Activated naive CD4-positive, alpha-beta T cell treated with anti-CD3 and anti-CD28 coated beads, Interleukin-2, amount 50 U/mL, for 24 hours (primary cell): Measurements from ENCODE around the gene ADCK2.
A peak's percentile ranks its signal among the peaks of the same experiment; 100 is the strongest.
"Not testable (repeated sequence)": the region's sequence is repeated elsewhere in the genome, so short reads cannot be mapped to it uniquely, and the experiment has no call there.

ENCODE experiments used
- H3K27ac Mint-ChIP-seq: one replicate; pipeline ENCODE4 v1.8.0; 2021; ENCODE audit warnings: mild to moderate bottlenecking, mixed read lengths
- H3K27me3 Mint-ChIP-seq: one replicate; pipeline ENCODE4 v1.8.0; 2021; ENCODE audit warnings: mixed read lengths
- H3K36me3 Mint-ChIP-seq: one replicate; pipeline ENCODE4 v1.8.0; 2021; ENCODE audit warnings: mixed read lengths
- H3K4me1 Mint-ChIP-seq: one replicate; pipeline ENCODE4 v1.8.0; 2021; ENCODE audit warnings: mixed read lengths
- H3K4me3 Mint-ChIP-seq: one replicate; pipeline ENCODE4 v1.8.0; 2021; ENCODE audit warnings: mild to moderate bottlenecking, mixed read lengths
- H3K9me3 Mint-ChIP-seq: one replicate; pipeline ENCODE4 v1.8.0; 2021; ENCODE audit warnings: mixed read lengths

Gene ADCK2

GRCh38 chr7:140659856-140660255 is 12.9 kb upstream of the ADCK2 start:
- Mint-ChIP-seq H3K9me3 (no peaks in the 10 kb centered on the region), H3K27me3 (no peaks in the 10 kb centered on the region), H3K4me1 (peaks cover 18% of the 10 kb centered on the region), H3K36me3 (peaks cover 3% of the 10 kb centered on the region), H3K27ac (no peak overlapping the region), H3K4me3 (no peak overlapping the region)

DNA sequence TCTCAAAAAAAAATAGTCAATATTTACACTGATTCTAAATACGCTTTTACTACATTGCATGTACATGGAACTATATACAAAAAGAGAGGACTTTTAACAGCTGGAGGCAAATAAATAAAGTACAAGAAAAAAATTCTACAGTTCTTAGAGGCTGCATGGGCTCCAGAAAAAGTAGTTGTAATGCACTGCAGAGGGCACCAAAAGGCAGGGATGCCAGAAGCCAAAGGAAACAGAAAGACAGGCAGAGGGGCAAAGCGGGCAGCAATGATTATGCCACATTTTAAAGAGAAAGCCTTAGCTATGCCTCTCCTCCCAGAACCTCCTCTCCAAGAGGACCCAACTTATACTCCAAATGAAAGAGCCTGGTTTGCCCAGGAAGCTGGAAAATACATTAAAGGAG is 11.6 kb upstream of the ADCK2 start:
- H3K27ac Mint-ChIP-seq, result no peak overlapping the region
- no peaks in the 10 kb centered on the region for H3K27me3 Mint-ChIP-seq
- H3K36me3 Mint-ChIP-seq, result peaks cover 4% of the 10 kb centered on the region
- peaks cover 12% of the 10 kb centered on the region for H3K4me1 Mint-ChIP-seq
- no peaks in the 10 kb centered on the region for H3K9me3 Mint-ChIP-seq
- no peak overlapping the region for H3K4me3 Mint-ChIP-seq

DNA sequence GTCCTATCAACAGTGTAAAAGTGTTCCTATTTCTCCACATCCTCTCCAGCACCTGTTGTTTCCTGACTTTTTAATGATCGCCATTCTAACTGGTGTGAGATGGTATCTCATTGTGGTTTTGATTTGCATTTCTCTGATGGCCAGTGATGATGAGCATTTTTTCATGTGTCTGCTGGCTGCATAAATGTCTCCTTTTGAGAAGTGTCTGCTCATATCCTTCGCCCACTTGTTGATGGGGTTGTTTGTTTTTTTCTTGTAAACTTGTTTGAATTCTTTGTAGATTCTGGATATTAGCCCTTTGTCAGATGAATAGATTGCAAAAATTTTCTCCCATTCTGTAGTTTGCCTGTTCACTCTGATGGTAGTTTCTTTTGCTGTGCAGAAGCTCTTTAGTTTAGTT is 9.8 kb upstream of the ADCK2 start:
- not testable (repeated sequence) for H3K36me3 Mint-ChIP-seq, H3K4me3 Mint-ChIP-seq, H3K27ac Mint-ChIP-seq, H3K27me3 Mint-ChIP-seq, H3K4me1 Mint-ChIP-seq, H3K9me3 Mint-ChIP-seq

DNA sequence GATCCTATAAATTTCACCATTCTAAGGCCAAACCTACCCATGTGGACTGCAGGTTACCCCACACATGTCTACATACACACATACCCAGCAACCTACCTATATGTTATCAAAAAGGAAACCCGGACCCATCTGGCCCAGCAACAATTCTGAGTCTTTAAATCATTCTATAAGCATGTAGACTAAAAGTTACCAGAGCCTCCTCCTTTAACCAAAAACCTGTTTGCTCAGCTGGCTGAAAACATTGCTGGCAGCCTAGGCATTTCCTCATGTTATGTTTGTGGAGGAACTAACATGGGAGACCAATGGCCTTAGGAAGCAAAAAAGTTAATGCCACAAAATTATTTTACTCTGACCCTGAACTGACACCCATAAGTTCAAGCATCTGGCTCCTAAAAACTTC is 5.3 kb upstream of the ADCK2 start:
- Mint-ChIP-seq H3K9me3 (no peaks in the 10 kb centered on the region), H3K4me1 (peaks cover 5% of the 10 kb centered on the region), H3K36me3 (peaks cover 4% of the 10 kb centered on the region), H3K27ac (no peak overlapping the region), H3K27me3 (no peaks in the 10 kb centered on the region), H3K4me3 (no peak overlapping the region)

DNA sequence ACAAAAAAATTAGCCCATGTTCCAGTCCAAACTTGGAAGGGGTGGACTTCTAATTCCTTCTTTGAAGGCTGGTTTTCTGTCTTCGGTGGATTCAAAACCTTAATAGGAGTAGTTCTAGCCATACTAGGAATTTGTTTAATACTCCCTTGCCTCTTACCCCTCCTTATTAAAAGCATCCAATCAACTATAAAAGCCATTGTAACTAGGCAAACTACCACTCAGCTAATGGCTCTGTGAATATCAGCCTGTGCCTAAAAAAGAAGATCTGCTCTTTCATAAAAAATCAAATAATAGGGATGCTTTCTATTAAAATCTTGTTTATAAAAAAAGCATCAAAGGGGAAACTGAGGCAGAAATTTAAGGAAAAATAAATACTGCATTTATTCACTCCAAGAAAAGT is 4.1 kb upstream of the ADCK2 start:
- Mint-ChIP-seq H3K4me3 (no peak overlapping the region), H3K9me3 (no peaks in the 10 kb centered on the region), H3K27ac (no peak overlapping the region), H3K36me3 (peaks cover 4% of the 10 kb centered on the region), H3K27me3 (no peaks in the 10 kb centered on the region), H3K4me1 (peaks cover 9% of the 10 kb centered on the region)

- Mint-ChIP-seq H3K27me3 (no peaks in the 10 kb centered on the region), H3K27ac (no peak overlapping the region), H3K4me3 (no peak overlapping the region), H3K9me3 (no peaks in the 10 kb centered on the region), H3K4me1 (peaks cover 16% of the 10 kb centered on the region), H3K36me3 (peaks cover 2% of the 10 kb centered on the region)
Observed at GRCh38 chr7:140669352-140669751, 3.4 kb upstream of the ADCK2 start.

GRCh38 chr7:140669862-140670261 is 2.9 kb upstream of the ADCK2 start:
- H3K4me1 Mint-ChIP-seq, result peaks cover 21% of the 10 kb centered on the region
- not testable (repeated sequence) for H3K4me3 Mint-ChIP-seq, H3K9me3 Mint-ChIP-seq, H3K27me3 Mint-ChIP-seq, H3K36me3 Mint-ChIP-seq, H3K27ac Mint-ChIP-seq

DNA sequence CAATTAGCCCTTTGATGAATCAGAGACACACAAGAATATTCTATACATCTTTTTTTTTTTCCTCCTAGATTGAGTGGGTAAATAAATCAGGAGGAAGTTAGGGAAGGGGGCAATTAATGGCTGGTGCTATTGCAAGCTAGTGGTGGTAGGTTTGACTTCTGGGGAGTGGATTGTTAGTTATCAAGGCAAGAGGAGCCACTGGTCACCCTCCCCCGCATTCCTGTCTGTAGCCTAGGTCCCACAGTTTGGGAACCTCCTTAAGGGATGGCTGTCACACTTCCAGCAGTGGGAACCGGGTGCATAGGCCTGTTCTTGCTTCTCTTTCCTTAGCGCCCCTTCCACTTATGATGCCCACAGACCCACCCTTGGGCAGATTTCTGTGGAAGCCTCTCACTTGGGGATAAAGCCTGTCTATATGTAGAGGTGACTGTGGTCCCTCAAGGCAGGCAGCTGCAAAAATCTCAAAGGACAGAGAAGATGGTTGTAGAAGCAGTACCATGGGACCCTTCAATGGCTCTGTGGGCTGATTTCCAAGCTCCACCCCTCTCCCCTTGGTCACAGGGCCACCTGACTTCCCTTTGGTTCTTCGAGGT is 2.3 kb upstream of the ADCK2 start:
- no peaks in the 10 kb centered on the region for H3K27me3 Mint-ChIP-seq
- peaks cover 27% of the 10 kb centered on the region for H3K4me1 Mint-ChIP-seq
- no peak overlapping the region for H3K4me3 Mint-ChIP-seq
- H3K9me3 Mint-ChIP-seq, result no peaks in the 10 kb centered on the region
- H3K27ac Mint-ChIP-seq, result no peak overlapping the region
- peaks cover under 1% of the 10 kb centered on the region for H3K36me3 Mint-ChIP-seq

GRCh38 chr7:140671966-140672365 is 779 bp upstream of the ADCK2 start:
- peaks cover 37% of the 10 kb centered on the region for H3K4me1 Mint-ChIP-seq
- H3K36me3 Mint-ChIP-seq, result no peaks in the 10 kb centered on the region
- H3K27me3 Mint-ChIP-seq, result no peaks in the 10 kb centered on the region
- peak overlapping the region; percentile 78 for H3K4me3 Mint-ChIP-seq
- no peaks in the 10 kb centered on the region for H3K9me3 Mint-ChIP-seq
- H3K27ac Mint-ChIP-seq, result no peak overlapping the region

- H3K4me1 Mint-ChIP-seq, result peaks cover 44% of the 10 kb centered on the region
Observed at GRCh38 chr7:140673063-140673773, 473 bp downstream of the ADCK2 start.

GRCh38 chr7:140673774-140674155 is 1.0 kb downstream of the ADCK2 start:
- Mint-ChIP-seq H3K9me3 (no peaks in the 10 kb centered on the region), H3K4me1 (peaks cover 44% of the 10 kb centered on the region), H3K27ac (peak overlapping the region; percentile 83), H3K27me3 (no peaks in the 10 kb centered on the region), H3K36me3 (peaks cover 11% of the 10 kb centered on the region), H3K4me3 (peak overlapping the region; percentile 86)

More at GRCh38 chr7:140673063-140673773, 473 bp downstream of the ADCK2 start:
- H3K9me3 Mint-ChIP-seq, result no peaks in the 10 kb centered on the region
- peaks cover 8% of the 10 kb centered on the region for H3K36me3 Mint-ChIP-seq
- no peaks in the 10 kb centered on the region for H3K27me3 Mint-ChIP-seq
- H3K27ac Mint-ChIP-seq, result peak overlapping the region; percentile 83
- peak overlapping the region; percentile 86 for H3K4me3 Mint-ChIP-seq

DNA sequence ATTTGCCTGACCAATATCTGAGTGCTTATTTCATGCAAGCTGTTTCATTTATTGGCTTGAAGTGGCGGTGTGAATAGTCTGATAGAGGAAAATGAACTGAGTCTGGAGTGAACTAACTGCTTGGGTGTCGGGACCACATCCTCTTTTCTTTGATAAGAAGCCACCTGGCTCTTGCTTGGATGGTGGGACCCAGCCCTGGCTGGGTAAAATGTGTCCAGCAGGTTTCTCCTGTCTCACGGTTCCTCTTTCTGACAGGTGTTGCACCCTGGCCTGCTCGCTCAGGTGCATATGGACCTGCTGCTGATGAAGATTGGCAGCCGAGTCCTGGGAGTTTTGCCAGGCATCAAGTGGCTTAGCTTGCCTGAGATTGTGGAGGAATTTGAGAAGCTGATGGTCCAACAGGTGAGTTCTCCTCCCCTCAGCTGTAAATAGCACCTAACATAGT is 1.6 kb downstream of the ADCK2 start:
- Mint-ChIP-seq H3K27ac (no peak overlapping the region), H3K4me3 (peak overlapping the region; percentile 76), H3K9me3 (no peaks in the 10 kb centered on the region), H3K4me1 (peaks cover 44% of the 10 kb centered on the region), H3K27me3 (no peaks in the 10 kb centered on the region), H3K36me3 (peaks cover 13% of the 10 kb centered on the region)

- Mint-ChIP-seq H3K4me3 (peak overlapping the region; percentile 76), H3K27ac (no peak overlapping the region)
Observed at GRCh38 chr7:140674899-140675701, 2.4 kb downstream of the ADCK2 start.

DNA sequence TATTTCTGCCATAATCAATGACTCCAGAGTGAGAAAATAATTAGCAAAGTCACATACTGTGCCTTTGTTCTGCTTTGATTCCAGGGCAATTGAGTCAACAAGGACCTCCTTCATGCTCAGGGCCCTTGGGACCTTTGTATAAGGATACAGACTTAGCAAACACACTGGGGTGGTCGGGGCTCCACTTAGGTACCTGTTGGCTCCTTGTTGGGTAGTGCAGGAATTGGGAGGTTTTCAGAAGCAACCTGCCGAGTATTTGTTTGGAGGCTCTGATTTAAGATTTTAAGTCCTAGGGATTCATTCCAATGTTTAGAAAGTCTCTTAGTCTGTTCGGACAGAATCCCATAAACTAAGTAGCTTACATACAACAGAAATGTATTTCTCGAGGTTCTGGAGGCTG is 3.0 kb downstream of the ADCK2 start:
- Mint-ChIP-seq H3K4me3 (no peak overlapping the region), H3K36me3 (peaks cover 17% of the 10 kb centered on the region), H3K4me1 (peaks cover 44% of the 10 kb centered on the region), H3K27me3 (no peaks in the 10 kb centered on the region), H3K9me3 (no peaks in the 10 kb centered on the region), H3K27ac (no peak overlapping the region)

More at GRCh38 chr7:140674899-140675701, 2.4 kb downstream of the ADCK2 start:
- no peaks in the 10 kb centered on the region for H3K27me3 Mint-ChIP-seq
- peaks cover 44% of the 10 kb centered on the region for H3K4me1 Mint-ChIP-seq
- H3K9me3 Mint-ChIP-seq, result no peaks in the 10 kb centered on the region
- H3K36me3 Mint-ChIP-seq, result peaks cover 16% of the 10 kb centered on the region

- H3K4me3 Mint-ChIP-seq, result no peak overlapping the region
- H3K27me3 Mint-ChIP-seq, result no peaks in the 10 kb centered on the region
- H3K9me3 Mint-ChIP-seq, result no peaks in the 10 kb centered on the region
- no peak overlapping the region for H3K27ac Mint-ChIP-seq
- peaks cover 44% of the 10 kb centered on the region for H3K4me1 Mint-ChIP-seq
- H3K36me3 Mint-ChIP-seq, result peaks cover 20% of the 10 kb centered on the region
Observed at GRCh38 chr7:140676306-140676705, 3.6 kb downstream of the ADCK2 start.

DNA sequence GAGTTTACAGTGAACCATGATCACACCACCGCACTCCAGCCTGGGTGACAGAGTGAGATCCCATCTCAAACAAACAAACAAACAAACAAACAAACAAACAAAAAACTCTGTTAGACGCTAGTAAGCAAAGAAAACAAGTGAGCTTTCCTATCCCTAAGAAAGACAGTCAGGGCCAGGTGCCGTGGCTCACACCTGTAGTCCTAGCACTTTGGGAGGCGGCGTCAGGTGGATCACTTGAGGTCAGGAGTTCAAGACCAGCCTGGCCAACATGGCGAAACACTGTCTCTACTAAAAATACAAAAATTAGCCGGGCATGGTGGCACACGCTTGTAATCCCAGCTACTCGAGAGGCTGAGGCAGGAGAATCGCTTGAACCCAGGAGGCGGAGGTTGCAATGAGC is 4.2 kb downstream of the ADCK2 start:
- H3K4me1 Mint-ChIP-seq, result peaks cover 44% of the 10 kb centered on the region
- not testable (repeated sequence) for H3K9me3 Mint-ChIP-seq, H3K4me3 Mint-ChIP-seq, H3K27me3 Mint-ChIP-seq, H3K27ac Mint-ChIP-seq
- H3K36me3 Mint-ChIP-seq, result peaks cover 20% of the 10 kb centered on the region
